Endothelial cell (in vitro differentiated cells): ENCODE measurements around the gene TAF3. TPM values are rescaled to one million over a fixed set of nuclear protein-coding genes. Genes with fewer than 3 reads are reported as not detected.

Experiments used
- DNase-seq: peaks from one replicate; pipeline ENCODE4 v3.0.0; 2021; ENCODE audit warnings: low spot score
- H3K27ac Mint-ChIP-seq: one replicate; pipeline ENCODE4 v1.8.0; 2021; ENCODE audit warnings: mixed read lengths, inconsistent platforms; ENCODE audit not compliant: unreplicated experiment
- H3K27me3 Mint-ChIP-seq: one replicate; pipeline ENCODE4 v1.8.0; 2021; ENCODE audit warnings: mild to moderate bottlenecking, moderate library complexity, mixed read lengths, inconsistent platforms; ENCODE audit not compliant: unreplicated experiment
- H3K36me3 Mint-ChIP-seq: one replicate; pipeline ENCODE4 v1.8.0; 2021; ENCODE audit warnings: mild to moderate bottlenecking, low read depth, mixed read lengths, inconsistent platforms; ENCODE audit not compliant: unreplicated experiment
- H3K4me1 Mint-ChIP-seq: one replicate; pipeline ENCODE4 v1.8.0; 2021; ENCODE audit warnings: mild to moderate bottlenecking, mixed read lengths, inconsistent platforms; ENCODE audit not compliant: unreplicated experiment
- H3K4me3 Mint-ChIP-seq: one replicate; pipeline ENCODE4 v1.8.0; 2021; ENCODE audit warnings: mild to moderate bottlenecking, mixed read lengths, inconsistent platforms; ENCODE audit not compliant: unreplicated experiment
- H3K9me3 Mint-ChIP-seq: one replicate; pipeline ENCODE4 v1.8.0; 2021; ENCODE audit warnings: mixed read lengths, inconsistent platforms; ENCODE audit not compliant: unreplicated experiment
- CTCF ChIP-seq: fragments of 200-600 bp; sonication (generic); IDR thresholded peaks from one replicate; pipeline ENCODE4 v1.5.0; 2021; ENCODE audit warnings: antibody characterized with exemption; ENCODE audit not compliant: unreplicated experiment
- total RNA-seq: library from RNA; stranded (reverse); fragmentation: NEBNext Ultra II Directional; extraction: Animal tissue kit (Norgen Biotek cat#: 25700); gene quantifications from one replicate; pipeline ENCODE4 v1.2.1, GENCODE V29; 2021; ENCODE audit not compliant: unreplicated experiment

The TAF3 gene
- total RNA-seq, 1 donor from 2014 or later = 12.4 TPM

- H3K4me3 Mint-ChIP-seq = no peak overlapping the region
- TF ChIP-seq CTCF = no peak
- peak overlapping the region; percentile 90 for H3K27ac Mint-ChIP-seq
- peaks cover 37% of the 10 kb centered on the region for H3K4me1 Mint-ChIP-seq
- H3K27me3 Mint-ChIP-seq = peaks cover 2% of the 10 kb centered on the region
- peak; percentile 48 for DNase-seq
- H3K9me3 Mint-ChIP-seq = no peaks in the 10 kb centered on the region
- H3K36me3 Mint-ChIP-seq = peaks cover 3% of the 10 kb centered on the region
Measured at GRCh38 chr10:7855205-7855604, 36.9 kb downstream of the TAF3 start.

DNA sequence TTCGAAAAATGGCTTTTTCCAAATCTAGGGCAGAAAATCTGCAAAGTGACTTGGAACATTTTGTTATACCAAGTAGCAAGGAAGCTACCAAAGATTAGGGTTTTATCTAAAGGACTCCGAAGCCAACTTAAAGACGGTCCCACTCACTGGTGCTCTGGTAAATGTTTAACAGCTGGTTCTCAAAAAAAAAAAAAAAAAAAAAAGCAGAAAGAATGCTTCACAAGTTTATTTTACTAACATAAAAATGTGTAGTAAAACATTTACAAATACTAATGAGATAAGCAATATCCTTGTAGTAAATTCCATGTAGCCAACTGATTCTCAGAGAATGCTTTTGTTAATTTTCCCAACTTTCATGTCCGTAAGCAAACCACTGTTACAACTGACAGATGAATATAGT lies 38.4 kb downstream of the TAF3 start:
- TF ChIP-seq CTCF = no peak
- H3K4me3 Mint-ChIP-seq = no peak overlapping the region
- peaks cover 2% of the 10 kb centered on the region for H3K27me3 Mint-ChIP-seq
- H3K4me1 Mint-ChIP-seq = peaks cover 31% of the 10 kb centered on the region
- H3K9me3 Mint-ChIP-seq = peaks cover 2% of the 10 kb centered on the region
- peaks cover 8% of the 10 kb centered on the region for H3K36me3 Mint-ChIP-seq
- DNase-seq = no peak
- peak overlapping the region; percentile 50 for H3K27ac Mint-ChIP-seq

DNA sequence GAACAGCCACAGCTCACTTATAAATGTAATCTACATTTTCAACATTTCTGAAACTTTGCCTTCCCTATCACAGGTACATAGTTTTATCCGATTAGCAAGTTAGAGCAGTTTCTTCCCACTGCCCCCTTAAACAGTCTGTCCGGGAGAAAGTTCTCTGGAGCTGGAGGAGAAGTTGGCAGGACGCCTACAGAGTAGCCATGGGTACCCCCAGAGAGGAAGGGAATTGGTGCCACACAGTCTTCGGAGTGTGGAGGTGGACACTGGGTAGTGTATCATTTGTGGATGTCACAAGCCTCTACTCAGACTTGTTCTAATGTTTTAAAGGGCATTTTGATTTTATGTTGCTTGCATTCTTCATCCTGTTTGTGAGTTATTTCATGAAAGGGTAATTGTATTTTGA lies 39.0 kb downstream of the TAF3 start:
- H3K27me3 Mint-ChIP-seq = peaks cover 2% of the 10 kb centered on the region
- H3K4me1 Mint-ChIP-seq = peaks cover 31% of the 10 kb centered on the region
- peaks cover 7% of the 10 kb centered on the region for H3K9me3 Mint-ChIP-seq
- H3K4me3 Mint-ChIP-seq = no peak overlapping the region
- no peak for DNase-seq
- H3K27ac Mint-ChIP-seq = peak overlapping the region; percentile 50
- no peak for TF ChIP-seq CTCF
- peaks cover 10% of the 10 kb centered on the region for H3K36me3 Mint-ChIP-seq

- peaks cover 9% of the 10 kb centered on the region for H3K4me1 Mint-ChIP-seq
- DNase-seq = no peak
- TF ChIP-seq CTCF = no peak
- H3K9me3 Mint-ChIP-seq = peaks cover 7% of the 10 kb centered on the region
- peaks cover 17% of the 10 kb centered on the region for H3K36me3 Mint-ChIP-seq
- no peak overlapping the region for H3K4me3 Mint-ChIP-seq
- peaks cover 2% of the 10 kb centered on the region for H3K27me3 Mint-ChIP-seq
- H3K27ac Mint-ChIP-seq = no peak overlapping the region
Measured at GRCh38 chr10:7861509-7862120, 43.3 kb downstream of the TAF3 start.

DNA sequence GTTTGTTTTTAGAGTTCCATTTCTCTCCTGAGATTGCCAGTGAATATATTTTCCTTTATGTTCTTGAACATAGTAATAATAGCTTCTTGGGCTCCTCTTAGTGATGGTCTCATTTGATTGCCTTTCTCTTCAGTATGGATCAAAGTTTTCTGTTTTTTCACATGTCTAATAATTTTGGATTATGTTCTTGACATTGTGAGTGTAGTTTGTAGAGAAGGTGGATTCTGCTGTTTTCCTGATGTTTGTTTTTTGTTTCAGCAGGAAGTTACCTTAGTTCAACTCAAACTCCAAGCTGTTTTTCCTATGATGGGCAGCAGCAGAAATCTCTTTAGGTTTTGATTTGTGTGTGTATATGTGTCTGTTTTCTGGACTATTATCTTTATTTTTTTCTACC lies 43.8 kb downstream of the TAF3 start:
- peaks cover 7% of the 10 kb centered on the region for H3K9me3 Mint-ChIP-seq
- no peak for DNase-seq
- H3K36me3 Mint-ChIP-seq = peaks cover 17% of the 10 kb centered on the region
- H3K27ac Mint-ChIP-seq = no peak overlapping the region
- H3K4me3 Mint-ChIP-seq = no peak overlapping the region
- H3K4me1 Mint-ChIP-seq = peaks cover 7% of the 10 kb centered on the region
- peaks cover 2% of the 10 kb centered on the region for H3K27me3 Mint-ChIP-seq
- no peak for TF ChIP-seq CTCF
